H9 (cell line): Measurements from ENCODE around the gene RALGAPB. TPM values are rescaled to one million over a fixed set of nuclear protein-coding genes. Genes with fewer than 3 reads are reported as not detected.

Experiments
- DNase-seq: peaks from one replicate; pipeline ENCODE4 v3.0.0-alpha.2; 2017
- H2AFZ ChIP-seq: one replicate; pipeline ENCODE4 v1.6.1; 2013; ENCODE audit warnings: mild to moderate bottlenecking, low read length, control low read depth, moderate library complexity
- H2AK5ac ChIP-seq: 2 replicates; pipeline ENCODE4 v1.6.1; 2013; ENCODE audit warnings: low read length, control low read depth, mixed read lengths; ENCODE audit not compliant: insufficient read length
- H2BK120ac ChIP-seq: one replicate; pipeline ENCODE4 v1.6.1; 2013; ENCODE audit warnings: low read depth, mild to moderate bottlenecking, low read length, control low read depth, inconsistent platforms; ENCODE audit not compliant: poor library complexity, severe bottlenecking
- H2BK12ac ChIP-seq: 2 replicates; pipeline ENCODE4 v1.6.1; 2013; ENCODE audit warnings: low read length, control low read depth, mixed read lengths, low read depth; ENCODE audit not compliant: insufficient read length
- H2BK15ac ChIP-seq: 2 replicates; pipeline ENCODE4 v1.6.1; 2013; ENCODE audit warnings: low read depth, low read length, control low read depth
- H2BK20ac ChIP-seq: one replicate; pipeline ENCODE4 v1.6.1; 2013; ENCODE audit warnings: low read depth, mild to moderate bottlenecking, low read length, control low read depth, inconsistent platforms; ENCODE audit not compliant: poor library complexity, severe bottlenecking
- H2BK5ac ChIP-seq: 2 replicates; pipeline ENCODE4 v1.6.1; 2013; ENCODE audit warnings: low read length, control low read depth, mixed read lengths; ENCODE audit not compliant: insufficient read length
- H3K14ac ChIP-seq: 2 replicates; pipeline ENCODE4 v1.6.1; 2013; ENCODE audit warnings: low read length, control low read depth; ENCODE audit not compliant: insufficient read depth
- H3K18ac ChIP-seq: 2 replicates; pipeline ENCODE4 v1.6.1; 2013; ENCODE audit warnings: low read depth, mild to moderate bottlenecking, mixed read lengths, low read length, control low read depth; ENCODE audit not compliant: insufficient read length
- H3K23ac ChIP-seq: 2 replicates; pipeline ENCODE4 v1.6.1; 2013; ENCODE audit warnings: low read length, control low read depth, mixed read lengths, low read depth; ENCODE audit not compliant: insufficient read length
- H3K23me2 ChIP-seq: 2 replicates; pipeline ENCODE4 v1.6.1; 2013; ENCODE audit warnings: low read depth, mild to moderate bottlenecking, mixed read lengths, low read length, control low read depth; ENCODE audit not compliant: insufficient read length, poor library complexity, severe bottlenecking
- H3K27ac ChIP-seq: 2 replicates; pipeline ENCODE4 v1.5.1; 2013; ENCODE audit warnings: low read length, control low read depth, mixed read lengths, low read depth; ENCODE audit not compliant: insufficient read length
- H3K27me3 ChIP-seq: 2 replicates; pipeline ENCODE4 v1.6.1; 2013; ENCODE audit warnings: low read length, control low read depth, inconsistent platforms; ENCODE audit not compliant: insufficient read depth
- H3K4ac ChIP-seq: 2 replicates; pipeline ENCODE4 v1.6.1; 2013; ENCODE audit warnings: low read depth, mild to moderate bottlenecking, control low read depth, inconsistent platforms, low read length, moderate library complexity
- H3K4me1 ChIP-seq: 2 replicates; pipeline ENCODE4 v1.6.1; 2013; ENCODE audit warnings: low read length, control low read depth, inconsistent platforms; ENCODE audit not compliant: insufficient read depth
- H3K4me2 ChIP-seq: 2 replicates; pipeline ENCODE4 v1.6.1; 2013; ENCODE audit warnings: low read length, control low read depth, mixed read lengths; ENCODE audit not compliant: insufficient read length, insufficient read depth
- H3K56ac ChIP-seq: 2 replicates; pipeline ENCODE4 v1.6.1; 2013; ENCODE audit warnings: low read depth, mild to moderate bottlenecking, mixed read lengths, low read length, control low read depth; ENCODE audit not compliant: insufficient read length
- H3K79me1 ChIP-seq: 2 replicates; pipeline ENCODE4 v1.6.1; 2013; ENCODE audit warnings: low read depth, mild to moderate bottlenecking, moderate library complexity, low read length, control low read depth, inconsistent platforms; ENCODE audit not compliant: insufficient read depth, poor library complexity, severe bottlenecking
- H3K79me2 ChIP-seq: 2 replicates; pipeline ENCODE4 v1.6.1; 2013; ENCODE audit warnings: low read length, control low read depth, inconsistent platforms; ENCODE audit not compliant: insufficient read depth
- H3K9ac ChIP-seq: 2 replicates; pipeline ENCODE4 v1.6.1; 2013; ENCODE audit warnings: low read length, control low read depth, mixed read lengths; ENCODE audit not compliant: insufficient read length; ENCODE audit errors: extremely low read depth
- H3K9me3 ChIP-seq: one replicate; pipeline ENCODE4 v1.6.1; 2013; ENCODE audit warnings: low read depth, low read length, inconsistent platforms; ENCODE audit not compliant: control insufficient read depth
- H3T11ph ChIP-seq: one replicate; pipeline ENCODE4 v1.6.1; 2013; ENCODE audit warnings: mild to moderate bottlenecking, low read length, control low read depth, inconsistent platforms
- H4K20me1 ChIP-seq: one replicate; pipeline ENCODE4 v1.6.1; 2013; ENCODE audit not compliant: control insufficient read depth, insufficient read length, insufficient read depth
- H4K5ac ChIP-seq: 2 replicates; pipeline ENCODE4 v1.6.1; 2013; ENCODE audit warnings: low read depth, mild to moderate bottlenecking, mixed read lengths, low read length, control low read depth; ENCODE audit not compliant: insufficient read length
- H4K8ac ChIP-seq: replicated peaks from 2 replicates; pipeline ENCODE4 v1.6.1; 2013; ENCODE audit warnings: low read length, control low read depth, mixed read lengths, low read depth; ENCODE audit not compliant: insufficient read length
- H4K91ac ChIP-seq: 2 replicates; pipeline ENCODE4 v1.6.1; 2013; ENCODE audit warnings: low read depth, mild to moderate bottlenecking, moderate library complexity, mixed read lengths, low read length, control low read depth; ENCODE audit not compliant: insufficient read length
- H3K27ac Mint-ChIP-seq, 3 experiments: 2 replicates in 2 of 3; 3 replicates in 1 of 3; pipeline ENCODE4 v1.8.0; 2020 to 2021; ENCODE audit warnings: mixed read lengths in 3 of 3, mild to moderate bottlenecking in 1 of 3, moderate library complexity in 1 of 3
- H3K27me3 Mint-ChIP-seq: 2 replicates; pipeline ENCODE4 v1.8.0; 2021; ENCODE audit warnings: low read depth, mild to moderate bottlenecking, moderate library complexity, mixed read lengths
- H3K36me3 Mint-ChIP-seq, 3 experiments: 2 replicates in 2 of 3; 3 replicates in 1 of 3; pipeline ENCODE4 v1.8.0; 2020 to 2021; ENCODE audit warnings: low read depth in 3 of 3, mixed read lengths in 3 of 3; ENCODE audit not compliant: insufficient read depth in 1 of 3
- H3K4me1 Mint-ChIP-seq, 2 experiments: 2 replicates each; pipeline ENCODE4 v1.8.0; 2020; ENCODE audit warnings: mixed read lengths in 2 of 2
- H3K4me3 Mint-ChIP-seq, 2 experiments: 2 replicates in 1 of 2; 3 replicates in 1 of 2; pipeline ENCODE4 v1.8.0; 2020 to 2021; ENCODE audit warnings: mild to moderate bottlenecking in 2 of 2, mixed read lengths in 2 of 2, moderate library complexity in 1 of 2
- H3K9me3 Mint-ChIP-seq, 2 experiments: 2 replicates in 1 of 2; 3 replicates in 1 of 2; pipeline ENCODE4 v1.8.0; 2020; ENCODE audit warnings: mild to moderate bottlenecking in 2 of 2, mixed read lengths in 2 of 2, moderate library complexity in 1 of 2
- CTCF ChIP-seq: fragments of 200-600 bp; sonication (generic); conservative IDR thresholded peaks from 3 replicates; pipeline ENCODE4 v1.8.0; 2021; ENCODE audit warnings: antibody characterized with exemption, mild to moderate bottlenecking
- WGBS: extraction: QIAGEN DNeasy Blood & Tissue Kit; methylation state at CpG from one replicate; pipeline ENCODE4 v1.1.7; 2013; ENCODE audit warnings: missing lambda C conversion rate, low lambda C conversion rate, mixed read lengths; ENCODE audit not compliant: insufficient read length; ENCODE audit errors: extremely low coverage; 5-methylcytosine and 5-hydroxymethylcytosine counted together
- total RNA-seq: library from RNA; stranded (reverse); gene quantifications from 2 replicates; pipeline ENCODE4 v1.2.1, GENCODE V29; 2021

The RALGAPB gene
- total RNA-seq, 1 experiment from 2014 or later, result 28.5 TPM

- H4K20me1 ChIP-seq, result no peaks in the 10 kb centered on the region
- H4K8ac ChIP-seq, result no peak overlapping the region
- no peak overlapping the region for H3K23ac ChIP-seq
- H3K9me3 ChIP-seq, result no peaks in the 10 kb centered on the region
- no peak overlapping the region for H4K5ac ChIP-seq
- no CpG with 5 or more reads among the region's 2 CpGs for WGBS
- Mint-ChIP-seq H3K36me3 (no peaks in the 10 kb centered on the region; a peak in 3 of 7 replicates), H3K4me3 (no peak overlapping the region), H3K4me1 (peaks cover 12 to 14% of the 10 kb centered on the region in 2 experiments), H3K27ac (no peak overlapping the region), H3K27me3 (peaks cover 2% of the 10 kb centered on the region), H3K9me3 (no peaks in the 10 kb centered on the region)
- no peak overlapping the region for H2AFZ ChIP-seq
- H3K56ac ChIP-seq, result no peak overlapping the region
- no peak overlapping the region for H2BK20ac ChIP-seq
- no peaks in the 10 kb centered on the region for H3K79me2 ChIP-seq
- no peak overlapping the region for H2BK5ac ChIP-seq
- H2BK120ac ChIP-seq, result no peak overlapping the region
- no peaks in the 10 kb centered on the region for H3K23me2 ChIP-seq
- no peak for DNase-seq
- no peaks in the 10 kb centered on the region for H3K27me3 ChIP-seq
- H3K14ac ChIP-seq, result no peak overlapping the region
- no peak overlapping the region for H3K27ac ChIP-seq
- no peak overlapping the region for H2BK12ac ChIP-seq
- no peaks in the 10 kb centered on the region for H3K79me1 ChIP-seq
- no peak overlapping the region for H3T11ph ChIP-seq
- no peak overlapping the region for H3K18ac ChIP-seq
- no peak overlapping the region for H2BK15ac ChIP-seq
- no peak overlapping the region for H2AK5ac ChIP-seq
- no peak overlapping the region for H4K91ac ChIP-seq
- no peak overlapping the region for H3K9ac ChIP-seq
- H3K4me1 ChIP-seq, result no peaks in the 10 kb centered on the region; the same call in 1 of the 2 replicates
- H3K4me2 ChIP-seq, result no peak overlapping the region
- TF ChIP-seq CTCF, result no peak
- no peak overlapping the region for H3K4ac ChIP-seq
Measured at GRCh38 chr20:38624084-38624483, 151.4 kb downstream of the RALGAPB start.
